MV-4-11 (cell line): Measurements from ENCODE around the gene NELL1.

Experiments used
- DNase-seq: peaks from one replicate; lab custom pipeline; 2025; lab: John Stamatoyannopoulos, UW

NELL1 gene

DNA sequence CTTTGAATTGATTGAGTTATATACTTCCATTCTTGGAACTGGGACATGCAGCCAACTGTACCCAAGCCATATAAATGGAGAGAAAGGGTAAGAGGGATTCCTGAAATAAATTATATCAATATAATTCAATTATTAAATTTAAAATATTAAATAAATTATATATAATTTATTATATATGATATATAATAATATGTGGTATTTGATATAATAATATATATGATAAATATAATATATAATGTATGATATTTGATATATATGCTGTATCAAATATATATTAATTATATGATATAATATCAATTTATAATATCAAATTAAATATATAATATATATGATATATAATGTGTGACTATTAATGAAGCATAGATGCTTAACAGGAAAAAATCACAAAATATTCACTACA is 677.0 kb downstream of the NELL1 start:
- no peak for DNase-seq

DNA sequence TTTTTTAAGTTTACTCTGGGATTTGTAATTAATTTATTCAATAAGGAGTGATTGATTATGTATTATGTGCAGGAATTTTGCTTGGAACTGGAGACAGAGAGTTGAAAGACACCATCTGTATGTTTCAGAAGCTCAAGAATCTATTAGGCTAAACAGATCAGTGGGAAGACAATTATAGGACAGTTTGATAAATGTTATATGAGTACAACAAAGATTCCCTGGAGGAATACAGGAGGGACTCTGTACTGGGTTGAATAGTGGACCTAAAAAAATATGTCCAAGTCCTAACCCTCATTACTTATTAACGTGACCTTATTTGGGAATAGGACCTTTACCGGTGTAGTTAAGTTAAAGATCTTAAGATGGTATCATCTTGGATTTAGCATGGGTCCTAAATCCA is 681.2 kb downstream of the NELL1 start:
- DNase-seq = no peak

DNA sequence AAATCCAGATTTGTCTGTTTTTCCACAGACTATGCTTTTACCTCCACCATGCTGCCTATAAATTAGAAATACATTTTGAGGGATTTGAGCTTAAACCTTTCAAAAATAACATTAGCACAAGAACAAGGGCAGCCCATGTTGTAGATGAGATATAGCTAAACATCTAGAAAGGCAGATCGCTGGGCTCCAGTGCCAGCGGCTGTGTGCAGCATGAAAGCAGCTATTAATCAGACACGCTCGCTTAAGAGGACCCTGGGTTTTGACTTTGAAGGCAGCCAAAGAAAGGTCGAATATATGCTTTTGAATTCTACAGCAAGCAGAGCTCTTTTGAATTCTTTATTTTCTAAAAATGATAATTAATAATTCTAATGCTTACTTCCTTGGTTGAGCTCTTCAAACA is 684.0 kb downstream of the NELL1 start:
- DNase-seq = no peak

DNA sequence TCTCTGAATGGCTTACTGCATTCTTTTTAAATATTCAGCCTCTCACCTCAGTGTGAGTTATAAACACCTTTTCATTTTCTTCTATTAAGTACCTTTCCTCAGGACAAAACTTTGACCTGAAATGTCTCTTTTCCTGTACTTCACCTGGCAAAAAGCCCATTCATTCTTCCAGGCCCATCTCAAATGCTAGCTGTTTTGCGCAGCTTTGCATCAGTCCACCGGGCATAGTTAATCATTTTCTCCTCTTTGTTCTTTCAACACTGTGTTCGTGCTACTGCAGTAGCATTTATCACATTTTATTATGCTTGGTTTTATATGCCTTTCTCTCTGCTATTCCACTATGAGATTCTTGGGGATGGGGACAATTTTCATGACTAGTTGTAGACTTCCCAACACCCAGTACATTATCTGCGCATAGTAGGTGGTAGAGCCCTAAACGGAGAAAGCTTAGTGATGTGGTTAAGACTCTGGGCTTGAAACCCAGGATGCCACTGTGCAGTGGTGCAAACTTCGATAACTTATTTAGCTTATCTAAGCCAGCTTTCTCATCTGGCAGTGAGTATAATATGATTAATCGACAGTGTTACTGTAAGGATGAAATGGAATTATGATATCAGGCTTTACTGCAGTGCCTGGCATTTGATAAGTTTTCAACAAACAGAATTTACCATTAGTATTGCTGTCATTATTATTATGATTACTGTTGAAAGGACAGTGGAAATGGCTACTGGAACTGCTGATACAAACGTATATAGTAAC is 695.7 kb downstream of the NELL1 start:
- no peak for DNase-seq

DNA sequence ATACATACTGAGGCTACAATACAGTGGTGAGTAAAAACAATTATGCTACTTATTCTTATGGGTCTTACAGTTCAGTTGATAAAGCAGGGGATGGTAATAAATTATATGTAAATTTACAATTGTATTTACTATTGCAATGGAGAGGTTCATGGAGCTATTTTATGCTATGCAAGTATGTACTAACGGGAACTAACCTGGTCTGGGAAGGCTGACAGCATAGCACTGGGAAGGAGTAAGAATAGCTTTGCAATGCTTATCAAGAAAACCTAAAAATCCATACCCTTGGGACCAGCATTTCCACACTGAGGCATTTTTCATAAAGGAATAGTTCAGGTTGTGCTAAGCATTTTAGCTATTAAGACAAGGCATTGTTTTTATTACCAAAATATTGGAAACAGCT is 700.6 kb downstream of the NELL1 start:
- no peak for DNase-seq

DNA sequence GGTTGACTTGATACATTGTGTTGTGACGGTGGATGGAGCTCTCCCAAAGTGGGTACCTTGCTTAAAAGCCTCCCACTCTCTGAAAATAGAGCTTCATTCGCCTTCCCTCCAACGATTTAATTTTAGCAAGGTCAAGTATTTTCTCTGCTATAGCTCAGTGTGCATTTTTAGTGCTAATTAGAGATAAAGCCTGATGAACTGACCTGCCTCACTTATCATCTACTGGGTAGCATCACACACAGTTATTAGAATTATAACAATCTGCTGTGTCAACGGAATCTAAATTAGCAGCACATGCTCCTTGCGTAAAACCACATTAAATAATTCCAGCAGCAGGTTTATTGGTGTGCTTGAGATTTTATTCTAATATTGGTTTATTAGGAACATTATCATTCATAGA is 701.7 kb downstream of the NELL1 start:
- no peak for DNase-seq

DNA sequence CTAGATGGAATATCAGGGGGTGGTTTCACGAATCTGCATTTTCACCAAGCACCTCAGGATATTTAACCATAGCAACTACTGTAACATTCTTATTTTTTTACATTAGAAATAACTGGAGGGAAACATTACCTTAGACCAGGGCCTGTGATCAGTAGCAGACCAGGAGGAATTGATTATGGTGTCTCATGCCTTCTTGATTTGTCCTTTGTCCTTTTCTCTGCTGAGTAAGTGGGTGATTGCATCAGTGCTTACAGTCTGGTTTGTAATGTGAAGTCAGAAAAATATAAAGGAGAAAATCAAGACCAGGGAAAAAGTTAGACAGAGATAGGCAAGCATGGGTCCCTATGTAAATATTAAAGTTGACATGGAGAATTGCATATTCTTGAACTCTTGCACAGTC is 703.3 kb downstream of the NELL1 start:
- no peak for DNase-seq

DNA sequence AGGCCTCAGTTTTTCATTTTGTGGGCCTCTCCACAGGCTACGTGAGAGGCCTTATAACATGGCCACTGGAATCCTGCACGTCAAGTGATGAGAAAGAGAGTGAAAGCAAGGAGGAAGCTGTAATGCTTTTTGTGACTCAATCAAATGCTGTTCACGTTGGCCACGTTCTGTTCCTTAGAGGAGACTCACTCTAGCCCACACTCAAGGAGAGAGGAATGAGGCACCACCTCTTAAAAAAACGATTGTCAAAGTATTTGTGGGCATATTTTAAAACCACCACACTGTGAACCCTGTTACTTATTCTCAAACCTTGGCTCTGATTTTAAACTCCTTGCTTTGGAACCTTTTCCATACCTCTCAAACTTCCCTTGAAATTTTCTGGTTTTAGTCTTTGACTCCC is 705.0 kb downstream of the NELL1 start:
- DNase-seq = no peak

DNA sequence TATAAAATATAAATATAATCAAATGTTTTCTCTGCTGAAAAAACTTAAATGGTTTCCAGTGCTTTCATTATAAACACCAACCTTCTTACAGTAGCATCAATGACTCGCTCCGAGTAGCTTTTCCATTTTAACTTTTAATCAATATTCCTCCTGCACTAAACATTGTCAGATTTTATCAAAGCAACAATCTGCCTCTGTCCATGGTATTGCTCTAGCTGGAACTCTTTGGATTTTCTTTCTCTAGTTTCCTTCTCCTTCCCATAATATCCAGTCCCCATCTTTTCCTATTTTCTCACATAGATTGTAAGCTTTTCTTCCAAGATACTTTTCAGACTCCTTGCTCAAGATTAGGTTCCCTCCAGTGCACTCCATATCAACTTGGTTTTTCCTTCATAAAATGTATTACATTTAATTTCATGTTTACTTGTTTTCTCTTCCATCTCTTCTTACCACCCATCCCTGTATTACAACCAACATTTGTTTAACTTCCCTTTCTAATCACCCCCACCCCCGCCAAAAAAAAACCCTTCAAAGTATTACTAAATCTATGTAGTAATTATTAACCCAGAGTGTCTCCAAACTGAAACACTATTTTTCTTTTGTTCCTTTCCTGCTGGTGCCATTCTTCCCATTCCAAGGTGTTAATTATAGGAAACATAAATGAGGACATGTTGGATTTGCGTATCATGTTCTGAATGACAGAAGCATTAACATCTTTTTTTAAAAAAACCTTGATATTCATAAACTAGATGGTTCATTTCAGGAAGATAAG is 716.5 kb downstream of the NELL1 start:
- no peak for DNase-seq

DNA sequence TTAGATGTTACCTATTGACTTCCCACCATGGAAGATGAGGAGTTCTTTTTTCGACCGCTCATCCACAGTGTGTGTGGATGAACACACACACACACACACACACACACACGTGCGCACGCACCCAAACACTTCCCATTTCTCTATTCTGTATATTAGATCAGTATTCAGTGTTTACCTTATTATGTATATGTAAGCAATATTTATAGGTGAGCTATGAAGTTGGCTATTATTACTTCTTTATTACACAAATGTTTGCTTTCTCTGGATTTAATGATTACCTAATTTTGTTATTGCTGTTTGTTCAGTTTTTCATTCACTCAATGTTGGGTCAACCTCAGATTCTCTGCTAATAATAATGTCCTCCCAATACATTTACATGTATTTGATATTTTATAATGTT is 721.0 kb downstream of the NELL1 start:
- no peak for DNase-seq

DNA sequence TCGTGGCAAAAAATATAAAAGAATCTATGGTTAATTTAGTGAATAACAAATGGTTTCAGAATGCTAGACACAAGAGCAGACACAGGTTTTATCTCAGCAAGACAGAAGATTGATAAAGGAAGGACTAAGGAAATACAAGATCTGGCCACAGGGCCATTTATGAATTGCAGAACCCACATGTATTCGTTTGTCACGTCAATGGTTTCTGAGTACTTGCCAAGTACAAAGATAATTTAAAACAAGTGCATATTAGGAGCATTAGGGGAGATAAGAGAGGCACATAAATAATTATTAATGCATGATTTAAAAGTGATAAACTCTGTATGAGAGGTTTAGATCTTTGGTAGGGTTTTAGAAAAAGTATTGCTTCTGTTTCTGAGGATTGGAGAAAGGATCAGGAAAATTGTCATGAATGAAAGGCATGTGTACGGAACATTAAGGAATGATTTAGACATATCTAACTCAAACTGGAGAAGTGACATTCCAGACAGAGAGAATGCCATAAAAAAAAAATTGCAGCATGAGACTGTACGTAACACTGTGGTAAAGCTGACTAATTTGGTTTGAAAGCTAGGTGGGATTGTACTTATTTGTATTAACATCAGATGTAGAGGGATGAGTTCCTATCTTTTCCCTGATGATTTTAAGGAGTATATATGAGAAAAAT is 727.1 kb downstream of the NELL1 start:
- DNase-seq = no peak

DNA sequence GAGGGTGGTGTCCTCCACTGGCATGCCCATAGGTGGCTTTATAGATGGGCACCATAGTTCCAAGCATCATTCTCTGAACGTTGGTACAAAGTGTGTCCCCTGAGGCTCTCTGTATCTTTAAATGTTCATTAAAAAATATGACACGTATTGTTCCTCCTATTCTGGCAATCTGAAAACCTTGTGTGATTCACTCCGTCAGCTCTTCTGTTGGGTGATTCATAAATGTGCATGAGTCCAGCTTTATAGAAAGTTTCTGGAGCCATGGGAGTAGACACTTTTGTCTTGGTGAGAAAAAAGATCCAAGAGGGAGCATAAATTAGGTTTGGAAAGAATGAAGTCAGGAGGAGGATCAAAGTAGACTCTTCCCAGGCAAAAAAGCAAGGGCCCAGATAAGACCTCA is 728.8 kb downstream of the NELL1 start:
- DNase-seq = no peak

DNA sequence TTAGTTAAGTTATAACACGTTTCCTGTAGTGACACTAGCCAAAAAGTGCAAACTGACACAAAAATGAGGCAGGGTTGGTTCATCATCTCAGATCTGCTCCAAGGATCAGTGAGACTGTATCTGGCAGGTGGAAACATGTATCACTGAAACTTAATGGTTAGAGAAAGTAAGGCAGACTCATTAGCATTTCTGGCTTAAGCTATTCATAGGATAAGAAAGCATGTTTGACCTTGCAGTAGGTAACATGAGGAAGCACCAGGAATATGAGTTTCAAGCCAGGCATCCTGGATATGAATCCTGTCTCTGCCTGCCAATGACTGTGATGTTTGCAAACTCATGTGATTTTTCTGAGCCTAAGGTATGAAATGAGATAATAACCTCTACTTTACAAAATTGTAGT is 732.1 kb downstream of the NELL1 start:
- DNase-seq = no peak

DNA sequence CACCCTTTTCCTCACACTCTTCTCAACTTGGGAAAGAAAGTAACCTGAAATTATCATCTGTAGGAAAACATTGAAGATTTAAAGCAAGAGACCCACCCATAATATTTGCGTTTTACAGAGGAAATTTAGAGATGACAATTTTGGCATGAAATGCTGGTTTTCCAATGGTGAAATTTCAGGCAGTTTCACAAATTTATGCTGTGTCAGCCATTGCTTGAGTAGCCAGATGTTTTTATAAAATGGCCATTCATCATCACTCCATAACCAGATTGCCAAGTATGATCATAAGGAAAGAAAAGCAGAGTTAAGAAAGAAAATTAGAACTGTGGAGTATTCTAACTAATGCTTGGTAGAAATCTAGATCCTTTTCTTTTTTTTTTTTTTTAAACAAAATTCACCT is 732.9 kb downstream of the NELL1 start:
- DNase-seq = no peak

DNA sequence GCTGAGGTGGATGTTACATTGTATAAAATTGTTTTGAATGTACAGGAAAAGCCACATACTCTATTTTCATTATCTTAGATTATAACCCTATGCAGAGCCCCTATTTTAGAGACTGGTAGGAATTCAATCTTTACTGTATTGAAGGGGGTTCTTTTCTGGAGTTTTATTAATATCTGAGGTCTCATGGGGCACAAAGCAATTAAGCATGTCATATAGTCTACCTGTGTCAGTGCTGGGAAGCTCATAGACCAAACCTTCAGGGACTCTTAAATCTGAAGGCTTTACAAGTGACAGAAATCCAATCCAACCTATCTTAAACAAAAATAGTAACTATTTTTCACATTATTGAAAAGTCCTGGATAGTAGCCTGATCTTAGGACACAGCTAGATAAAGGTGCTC is 733.7 kb downstream of the NELL1 start:
- DNase-seq = no peak

DNA sequence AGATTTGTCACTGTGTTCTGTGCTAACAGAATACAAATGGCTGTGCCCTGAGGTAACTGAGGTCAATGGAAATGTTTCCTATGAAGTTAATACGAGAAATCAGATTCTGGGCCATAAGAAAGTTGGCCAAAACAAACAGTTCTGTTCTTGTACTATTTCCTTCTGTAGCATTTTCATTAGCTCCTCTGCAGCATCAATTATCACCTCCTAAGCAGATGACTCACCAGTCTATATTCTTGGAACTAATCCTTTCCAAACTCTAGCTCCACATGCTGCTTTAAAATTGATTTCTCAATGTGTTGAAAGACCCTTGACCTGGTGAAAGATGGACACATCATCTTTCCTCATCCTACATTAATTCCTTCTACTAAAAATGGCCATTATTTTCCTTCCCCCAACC is 736.0 kb downstream of the NELL1 start:
- DNase-seq = no peak

DNA sequence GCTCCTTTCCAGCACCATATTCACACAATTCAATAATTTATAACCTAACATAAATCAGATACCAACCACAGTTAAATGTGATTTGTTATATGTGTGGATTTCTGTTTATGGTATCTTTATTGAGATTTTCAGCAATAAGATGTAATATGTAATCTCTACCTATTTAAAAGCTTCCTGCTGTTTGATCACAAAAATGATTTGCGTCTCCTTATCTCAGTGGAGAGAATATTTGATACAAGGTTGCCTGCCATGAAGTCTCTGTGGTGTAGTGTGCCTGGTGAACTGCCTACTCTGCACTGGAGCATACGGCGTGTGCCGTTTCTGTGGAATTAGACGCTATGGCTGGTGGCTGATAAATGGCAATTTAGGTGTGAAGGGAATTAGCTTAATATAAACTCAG is 741.1 kb downstream of the NELL1 start:
- no peak for DNase-seq

DNA sequence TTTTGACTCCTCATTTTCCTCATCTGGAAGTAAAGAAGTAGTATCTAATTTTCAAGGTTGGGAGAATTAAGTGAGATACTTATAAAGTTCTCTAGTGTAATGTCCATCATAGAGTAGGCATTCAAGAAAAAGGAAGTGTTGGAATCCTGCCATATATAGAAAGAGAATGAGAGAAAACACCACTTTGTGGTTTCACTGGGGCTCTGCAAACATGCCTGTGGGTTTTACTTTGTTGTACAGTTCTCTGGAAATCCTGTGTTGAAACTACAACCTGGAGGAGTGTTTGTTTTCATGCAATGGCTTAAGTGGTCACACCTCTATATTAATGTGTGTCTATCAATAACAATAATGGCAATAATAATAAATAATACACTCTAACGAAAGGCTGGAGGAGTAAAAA is 741.7 kb downstream of the NELL1 start:
- peak; percentile 72 for DNase-seq

DNA sequence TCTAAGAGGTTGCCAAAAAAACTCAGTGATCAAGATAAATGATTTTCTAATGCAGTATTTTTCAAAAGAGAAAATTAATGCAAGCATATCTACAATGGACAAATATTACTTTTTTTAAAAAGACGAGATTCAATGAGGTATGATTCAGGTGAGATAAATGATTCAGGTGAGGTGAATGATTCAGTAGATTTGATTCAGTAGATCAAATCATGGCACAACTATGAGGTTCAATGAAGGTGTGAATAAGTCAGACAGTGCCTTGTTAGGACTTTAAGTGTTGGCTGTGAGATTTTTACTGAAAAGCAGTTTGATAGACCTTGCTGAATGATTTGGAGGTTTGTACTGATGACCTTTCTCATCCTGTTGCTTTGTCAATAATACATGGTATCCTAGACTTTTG is 742.2 kb downstream of the NELL1 start:
- no peak for DNase-seq

DNA sequence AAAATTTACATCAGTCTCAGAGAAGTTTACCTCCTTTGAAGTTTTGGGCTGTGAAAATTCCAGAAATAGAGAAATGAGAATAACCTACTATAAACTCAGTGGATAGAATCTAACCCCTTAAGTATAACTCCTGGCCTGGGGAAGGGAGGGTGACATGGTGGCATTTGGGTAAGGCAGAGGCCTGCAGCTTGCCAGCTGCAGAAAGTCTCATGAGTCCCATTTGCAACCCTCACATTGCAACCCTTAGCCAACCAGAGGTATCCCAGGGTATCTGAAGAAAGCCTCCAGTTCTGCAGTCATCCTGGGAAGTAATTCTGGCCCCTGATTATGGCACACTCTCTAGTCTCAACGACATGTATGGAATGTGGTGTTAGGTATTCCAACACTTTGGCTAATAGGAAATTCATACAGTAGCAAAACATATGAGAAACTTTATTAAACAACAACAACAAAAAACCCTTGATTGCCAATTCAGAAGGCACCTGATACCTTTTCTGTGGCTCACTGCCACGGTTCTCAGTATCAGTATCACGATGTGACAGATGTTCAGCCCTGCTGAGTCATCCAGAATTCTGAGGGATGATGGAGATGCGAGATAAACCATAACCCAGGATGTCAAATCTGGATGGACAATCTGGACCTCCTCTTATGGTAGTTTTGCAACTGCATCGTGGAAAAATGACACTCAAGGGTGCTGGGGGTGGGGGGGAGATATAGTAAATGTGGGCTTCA is 743.4 kb downstream of the NELL1 start:
- DNase-seq = no peak

DNA sequence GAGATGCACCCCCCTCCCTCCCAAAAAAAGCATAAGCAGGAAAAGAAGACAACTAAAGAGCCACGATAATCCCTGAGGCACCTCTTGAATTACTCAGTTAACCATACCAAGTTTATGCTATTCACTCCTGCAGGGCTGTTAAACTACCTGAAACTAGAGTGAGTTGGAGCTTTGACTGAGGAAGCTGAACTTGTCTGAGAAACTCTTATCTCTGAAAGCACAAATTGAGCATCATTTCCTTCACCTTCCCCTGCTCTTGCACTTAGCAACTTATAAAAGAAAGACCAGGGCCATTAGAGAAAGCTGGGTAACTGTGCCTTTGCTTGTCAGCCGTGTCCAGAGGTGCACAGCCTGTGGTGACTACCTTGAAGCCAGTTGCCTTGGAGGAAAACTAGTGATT is 745.6 kb downstream of the NELL1 start:
- DNase-seq = no peak

DNA sequence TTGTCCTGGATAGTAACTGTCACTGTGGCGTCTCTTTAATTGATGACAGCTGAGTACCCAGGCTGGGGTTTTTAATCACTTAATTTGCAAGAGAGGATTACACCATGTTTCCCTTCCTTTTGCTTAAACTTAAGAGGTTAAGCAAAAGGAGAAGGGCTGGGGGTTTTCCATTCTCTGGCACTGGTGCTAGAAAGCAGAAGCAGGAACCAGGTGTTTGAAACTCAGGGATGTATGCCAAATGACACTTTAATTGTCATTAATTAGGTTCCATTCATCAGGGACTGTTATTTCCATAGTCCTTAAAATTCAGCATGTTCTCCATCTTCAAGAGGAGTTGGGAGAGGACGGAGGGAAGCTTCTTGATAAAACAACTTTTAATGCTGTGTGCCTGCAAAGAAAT is 746.2 kb downstream of the NELL1 start:
- no peak for DNase-seq
